AG10803 (cell line): Measurements from ENCODE around the gene GNG13.

Experiments used
- DNase-seq: peaks from one replicate; pipeline ENCODE4 v3.0.0; 2010; ENCODE audit warnings: low read depth
- H3K4me3 ChIP-seq: 2 replicates; pipeline ENCODE4 v1.5.1; 2011; ENCODE audit warnings: mild to moderate bottlenecking, low read length, control low read depth
- TF ChIP-seq, protein P1 (sequence below): conservative IDR thresholded peaks from 2 replicates; pipeline ENCODE4 v1.5.1; 2011; ENCODE audit warnings: mild to moderate bottlenecking, low read length, control low read depth, inconsistent platforms

The GNG13 gene

DNA sequence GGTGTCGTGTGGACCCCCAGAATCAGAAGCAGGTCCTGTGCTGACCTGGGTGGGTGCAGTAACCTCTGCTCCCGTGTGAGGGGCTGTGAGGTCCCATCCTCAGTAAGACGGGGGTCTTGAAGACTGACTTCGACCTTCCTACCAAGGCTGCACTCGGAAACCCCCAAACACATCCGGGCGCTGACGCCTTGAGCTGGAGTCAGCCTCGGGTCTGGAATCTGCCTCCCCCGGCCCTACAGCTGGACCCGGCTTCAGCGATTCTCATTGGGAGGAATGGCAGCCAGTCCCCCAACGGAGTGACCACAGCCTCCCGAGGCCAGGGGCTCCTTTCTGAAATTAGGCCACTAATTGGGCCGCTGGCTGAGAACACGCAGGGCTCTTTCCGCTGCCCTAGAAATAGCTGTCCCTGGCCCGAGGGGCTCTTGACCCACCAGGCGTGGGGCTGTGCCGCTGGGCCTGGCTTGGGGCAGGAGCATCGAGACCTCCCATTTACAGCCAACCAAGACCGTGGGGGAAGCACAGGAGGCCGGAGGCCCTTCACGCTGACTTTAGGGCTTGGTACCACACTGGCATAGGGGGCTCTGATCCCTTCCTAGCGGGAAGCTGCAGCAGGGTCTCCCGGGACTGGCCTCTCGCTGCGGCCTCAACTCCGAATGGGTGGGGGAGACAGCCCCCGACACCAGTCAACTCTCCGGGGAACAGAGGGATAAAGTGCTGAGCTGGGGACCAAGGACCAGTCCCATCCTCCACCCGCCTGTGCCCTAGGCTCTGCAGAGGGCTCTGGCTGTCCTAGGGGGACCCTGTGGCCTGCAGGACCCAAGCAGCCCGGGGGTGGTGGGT, 2.6 kb upstream of the GNG13 start:
- H3K4me3 ChIP-seq = no peak overlapping the region
- TF ChIP-seq, protein P1, sequence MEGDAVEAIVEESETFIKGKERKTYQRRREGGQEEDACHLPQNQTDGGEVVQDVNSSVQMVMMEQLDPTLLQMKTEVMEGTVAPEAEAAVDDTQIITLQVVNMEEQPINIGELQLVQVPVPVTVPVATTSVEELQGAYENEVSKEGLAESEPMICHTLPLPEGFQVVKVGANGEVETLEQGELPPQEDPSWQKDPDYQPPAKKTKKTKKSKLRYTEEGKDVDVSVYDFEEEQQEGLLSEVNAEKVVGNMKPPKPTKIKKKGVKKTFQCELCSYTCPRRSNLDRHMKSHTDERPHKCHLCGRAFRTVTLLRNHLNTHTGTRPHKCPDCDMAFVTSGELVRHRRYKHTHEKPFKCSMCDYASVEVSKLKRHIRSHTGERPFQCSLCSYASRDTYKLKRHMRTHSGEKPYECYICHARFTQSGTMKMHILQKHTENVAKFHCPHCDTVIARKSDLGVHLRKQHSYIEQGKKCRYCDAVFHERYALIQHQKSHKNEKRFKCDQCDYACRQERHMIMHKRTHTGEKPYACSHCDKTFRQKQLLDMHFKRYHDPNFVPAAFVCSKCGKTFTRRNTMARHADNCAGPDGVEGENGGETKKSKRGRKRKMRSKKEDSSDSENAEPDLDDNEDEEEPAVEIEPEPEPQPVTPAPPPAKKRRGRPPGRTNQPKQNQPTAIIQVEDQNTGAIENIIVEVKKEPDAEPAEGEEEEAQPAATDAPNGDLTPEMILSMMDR = no peak
- DNase-seq = no peak

- DNase-seq = no peak
- TF ChIP-seq, protein P1 = no peak
- no peak overlapping the region for H3K4me3 ChIP-seq
These were observed 1.9 kb upstream of the GNG13 start for GRCh38 chr16:802461-802860.

DNA sequence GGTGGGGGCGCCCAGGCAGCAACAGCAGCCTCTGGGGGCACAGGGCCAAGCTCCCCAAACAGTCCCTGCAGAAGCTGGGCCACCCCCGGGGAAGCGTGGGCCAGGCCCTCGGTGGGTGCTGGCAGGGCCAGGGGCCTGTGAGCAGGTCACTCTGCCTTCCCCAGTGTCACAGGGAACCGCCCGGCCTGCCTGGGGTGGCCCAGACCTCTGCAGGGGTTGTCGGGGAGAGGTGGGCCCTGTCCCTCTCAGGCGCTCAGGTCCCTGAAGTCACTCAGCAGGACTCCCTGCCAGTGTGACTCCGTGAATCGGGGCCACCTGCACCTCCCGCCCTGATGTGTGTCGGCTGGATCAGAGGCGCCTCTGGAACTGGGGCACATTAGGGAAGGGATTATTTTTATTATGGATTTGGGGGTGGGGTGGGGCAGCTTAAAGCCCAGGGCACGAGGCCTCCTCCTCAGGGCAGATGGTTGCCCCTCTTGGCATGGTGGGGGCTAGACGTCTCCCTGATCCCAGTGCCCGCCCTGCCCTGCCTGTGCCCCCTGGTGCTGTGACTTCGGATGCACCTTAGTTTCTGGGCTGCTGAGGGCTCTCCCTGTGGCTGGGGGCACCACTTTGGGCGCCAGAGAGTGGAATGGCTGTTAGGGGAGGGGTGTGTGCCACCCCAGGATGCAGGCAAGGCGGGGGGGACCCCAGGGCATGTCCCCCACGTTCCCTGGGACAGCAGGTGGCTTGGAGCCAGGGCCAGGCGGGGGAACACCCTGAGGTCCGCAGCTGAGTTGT, 1.2 kb upstream of the GNG13 start:
- TF ChIP-seq, protein P1 = no peak
- no peak for DNase-seq
- no peak overlapping the region for H3K4me3 ChIP-seq

- TF ChIP-seq, protein P1 = no peak
- no peak overlapping the region for H3K4me3 ChIP-seq
- no peak for DNase-seq
These were observed 439 bp upstream of the GNG13 start for GRCh38 chr16:800834-801511.

GRCh38 chr16:799111-799947, 1.2 kb downstream of the GNG13 start:
- no peak overlapping the region for H3K4me3 ChIP-seq
- no peak for DNase-seq
- TF ChIP-seq, protein P1 = no peak

DNA sequence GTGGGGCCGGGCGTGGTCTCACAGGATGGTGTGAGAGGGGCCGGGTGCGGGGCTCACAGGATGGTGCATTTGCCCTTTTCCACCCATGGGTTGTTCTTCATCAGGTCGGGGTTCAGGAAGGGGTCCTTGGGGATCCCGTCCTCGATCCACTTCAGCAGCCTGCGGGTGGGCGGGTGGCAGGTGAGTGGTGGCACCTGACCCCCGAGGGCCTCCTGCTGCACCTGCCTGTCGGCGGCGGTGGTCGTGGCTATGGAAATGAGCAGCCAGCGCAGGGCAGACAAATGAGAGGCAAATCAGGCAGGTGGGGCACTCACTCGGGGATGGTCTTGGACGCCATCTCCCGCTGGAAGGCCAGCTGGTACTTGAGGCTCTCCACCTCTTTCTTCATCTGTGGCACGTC, 1.9 kb downstream of the GNG13 start:
- H3K4me3 ChIP-seq = no peak overlapping the region
- no peak for DNase-seq
- TF ChIP-seq, protein P1 = no peak
